Esophagus muscularis mucosa (tissue), 4 donors: ENCODE measurements around the gene PAGE2B.

Experiments used
- CTCF ChIP-seq, 3 experiments: fragments of 200-600 bp in 2 of 3; fragments of 450-650 bp in 1 of 3; sonication (generic) in 2 of 3; IDR thresholded peaks; one replicate each; pipeline ENCODE4 v1.5.1; 2017 to 2019; ENCODE audit warnings: antibody characterized with exemption in 3 of 3, mild to moderate bottlenecking in 2 of 3, moderate library complexity in 1 of 3
- EP300 ChIP-seq: sonication (generic); formaldehyde crosslinking; IDR thresholded peaks from one replicate; pipeline ENCODE4 v1.6.1; 2017; ENCODE audit warnings: antibody characterized with exemption
- POLR2A ChIP-seq: fragments of 450-650 bp; IDR thresholded peaks from one replicate; pipeline ENCODE4 v1.6.1; 2017; ENCODE audit warnings: antibody characterized with exemption, moderate library complexity, mild to moderate bottlenecking, low read depth
- POLR2AphosphoS5 ChIP-seq, 2 donors: sonication (generic); formaldehyde crosslinking; IDR thresholded peaks; one replicate each; pipeline ENCODE4 v1.6.1; 2017; ENCODE audit warnings: antibody characterized with exemption in 2 of 2

DNA sequence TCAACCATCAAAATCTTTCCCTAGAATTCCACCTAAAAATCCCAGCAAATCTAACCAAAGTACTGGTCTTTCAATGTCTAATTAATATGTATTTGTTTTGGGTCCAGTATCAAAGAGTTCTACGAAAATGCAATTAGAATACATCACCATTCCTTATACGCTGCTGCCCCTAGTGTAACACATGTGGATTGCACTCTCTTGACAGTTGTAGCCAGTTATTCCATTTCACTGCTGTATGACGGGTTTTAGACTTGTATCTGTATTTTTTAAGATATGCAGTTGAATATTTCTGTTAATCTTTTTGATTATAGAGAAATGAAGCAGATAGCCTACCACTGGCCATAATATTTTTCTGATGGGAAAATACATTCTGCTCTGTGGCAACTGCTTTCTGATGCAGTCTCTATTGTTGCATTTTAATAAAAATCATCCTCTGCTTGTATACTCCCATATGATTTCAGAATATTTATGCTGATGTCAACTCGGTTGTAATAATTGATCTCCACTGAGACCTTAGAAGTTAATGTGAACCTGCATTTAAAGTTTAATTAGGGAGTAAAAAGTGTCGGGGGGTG, 17.1 kb upstream of the PAGE2B start:
- TF ChIP-seq CTCF (IDR thresholded peaks at IDR 0.05) (peak; percentile 63 to 74 (median 71)), EP300 (no peak), POLR2A (no peak), POLR2AphosphoS5 (IDR thresholded peaks at IDR 0.05) (no peak)
